Measurements from ENCODE around the gene KRTAP10-9.

DNA sequence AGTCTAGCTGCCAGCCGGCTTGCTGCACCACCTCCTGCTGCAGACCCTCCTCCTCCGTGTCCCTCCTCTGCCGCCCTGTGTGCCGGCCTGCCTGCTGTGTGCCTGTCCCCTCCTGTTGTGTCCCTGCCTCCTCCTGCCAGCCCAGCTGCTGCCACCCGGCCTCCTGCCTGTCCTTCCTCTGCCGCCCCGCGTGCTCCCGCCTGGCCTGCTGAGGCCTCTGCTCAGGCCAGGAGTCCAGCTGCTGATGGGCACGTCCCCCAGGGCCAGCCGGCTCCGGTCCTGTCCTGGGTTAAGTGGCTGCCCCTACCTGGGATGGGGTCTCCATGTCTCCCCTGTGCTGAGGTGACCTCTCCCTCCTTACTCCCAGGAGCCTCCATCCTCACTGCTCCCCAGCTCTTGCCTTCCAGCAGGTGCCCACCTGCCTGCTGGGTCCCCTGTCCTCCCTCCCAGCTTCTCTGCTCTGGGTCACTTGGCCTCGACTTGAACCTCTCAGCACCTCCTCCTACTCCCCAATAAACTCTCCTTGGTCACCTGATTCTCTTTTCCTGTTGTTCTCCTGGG is 14.1 kb upstream of the KRTAP10-9 start:
- TF ChIP-seq, protein P1, sequence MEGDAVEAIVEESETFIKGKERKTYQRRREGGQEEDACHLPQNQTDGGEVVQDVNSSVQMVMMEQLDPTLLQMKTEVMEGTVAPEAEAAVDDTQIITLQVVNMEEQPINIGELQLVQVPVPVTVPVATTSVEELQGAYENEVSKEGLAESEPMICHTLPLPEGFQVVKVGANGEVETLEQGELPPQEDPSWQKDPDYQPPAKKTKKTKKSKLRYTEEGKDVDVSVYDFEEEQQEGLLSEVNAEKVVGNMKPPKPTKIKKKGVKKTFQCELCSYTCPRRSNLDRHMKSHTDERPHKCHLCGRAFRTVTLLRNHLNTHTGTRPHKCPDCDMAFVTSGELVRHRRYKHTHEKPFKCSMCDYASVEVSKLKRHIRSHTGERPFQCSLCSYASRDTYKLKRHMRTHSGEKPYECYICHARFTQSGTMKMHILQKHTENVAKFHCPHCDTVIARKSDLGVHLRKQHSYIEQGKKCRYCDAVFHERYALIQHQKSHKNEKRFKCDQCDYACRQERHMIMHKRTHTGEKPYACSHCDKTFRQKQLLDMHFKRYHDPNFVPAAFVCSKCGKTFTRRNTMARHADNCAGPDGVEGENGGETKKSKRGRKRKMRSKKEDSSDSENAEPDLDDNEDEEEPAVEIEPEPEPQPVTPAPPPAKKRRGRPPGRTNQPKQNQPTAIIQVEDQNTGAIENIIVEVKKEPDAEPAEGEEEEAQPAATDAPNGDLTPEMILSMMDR (IDR thresholded peaks at IDR 0.05 in 4 of 5, conservative IDR thresholded peaks at IDR 0.05 in 1 of 5): no peak
- no peak for TF ChIP-seq POLR2A (IDR thresholded peaks at IDR 0.05)
